Measurements from ENCODE around the gene GNPNAT1.

GRCh38 chr14:52789118-52789517 is 2.3 kb downstream of the GNPNAT1 start:
- no peak for TF ChIP-seq CTCF (conservative IDR thresholded peaks at IDR 0.05)
- no peak for TF ChIP-seq EZH2 (IDR thresholded peaks at IDR 0.05; ENCODE audit: low read depth)

Measured in PC-9 (cell line).